Mesenchymal stem cell (in vitro differentiated cells and primary cell): ENCODE measurements around the gene BFSP2.

Source experiments
- DNase-seq: peaks from one replicate; pipeline ENCODE4 v3.0.0-alpha.2; 2013
- H2AFZ ChIP-seq: one replicate; pipeline ENCODE4 v1.6.1; 2013; ENCODE audit warnings: low read depth, mild to moderate bottlenecking, control low read depth, inconsistent platforms, low read length, moderate library complexity
- H2AK5ac ChIP-seq: 2 replicates; pipeline ENCODE4 v1.6.1; 2013; ENCODE audit warnings: low read length, moderate library complexity, mild to moderate bottlenecking, inconsistent platforms; ENCODE audit not compliant: severe bottlenecking
- H2BK120ac ChIP-seq: one replicate; pipeline ENCODE4 v1.6.1; 2013; ENCODE audit warnings: low read depth, mild to moderate bottlenecking, inconsistent platforms, low read length, moderate library complexity
- H2BK12ac ChIP-seq, 2 experiments: one replicate each; pipeline ENCODE4 v1.6.1; 2013; ENCODE audit warnings: inconsistent platforms in 2 of 2, low read length in 2 of 2, mild to moderate bottlenecking in 2 of 2, moderate library complexity in 2 of 2, control low read depth in 1 of 2
- H2BK15ac ChIP-seq: one replicate; pipeline ENCODE4 v1.6.1; 2013; ENCODE audit warnings: mild to moderate bottlenecking, low read depth, inconsistent platforms; ENCODE audit not compliant: poor library complexity, severe bottlenecking
- H2BK5ac ChIP-seq: 2 replicates; pipeline ENCODE4 v1.6.1; 2013; ENCODE audit warnings: low read depth, mild to moderate bottlenecking, low read length, control low read depth, inconsistent platforms; ENCODE audit not compliant: poor library complexity, severe bottlenecking
- H3K14ac ChIP-seq, 2 experiments: one replicate each; pipeline ENCODE4 v1.6.1; 2013; ENCODE audit warnings: inconsistent platforms in 2 of 2, low read length in 2 of 2, control low read depth in 1 of 2, mild to moderate bottlenecking in 1 of 2, moderate library complexity in 1 of 2
- H3K18ac ChIP-seq, 2 experiments: one replicate each; pipeline ENCODE4 v1.6.1; 2013; ENCODE audit warnings: inconsistent platforms in 2 of 2, low read length in 2 of 2, control low read depth in 1 of 2, low read depth in 1 of 2, mild to moderate bottlenecking in 1 of 2
- H3K23ac ChIP-seq, 2 experiments: one replicate each; pipeline ENCODE4 v1.6.1; 2013; ENCODE audit warnings: inconsistent platforms in 2 of 2, low read length in 2 of 2, mild to moderate bottlenecking in 2 of 2, moderate library complexity in 2 of 2, control low read depth in 1 of 2
- H3K27ac ChIP-seq: 2 replicates; pipeline ENCODE4 v1.5.1; 2013; ENCODE audit warnings: mild to moderate bottlenecking, moderate library complexity, low read length, control low read depth, inconsistent platforms; ENCODE audit not compliant: poor library complexity, severe bottlenecking
- H3K27me3 ChIP-seq, 2 experiments: 2 replicates each; pipeline versions ENCODE4 v1.6.1 to v1.7.0; 2013; ENCODE audit warnings: low read length in 2 of 2, mild to moderate bottlenecking in 2 of 2, moderate library complexity in 2 of 2, control low read depth in 1 of 2, inconsistent platforms in 1 of 2; ENCODE audit not compliant: control insufficient read depth in 1 of 2, insufficient read depth in 1 of 2
- H3K36me3 ChIP-seq, 2 experiments: 2 replicates each; pipeline versions ENCODE4 v1.6.1 to v1.7.0; 2013; ENCODE audit warnings: low read length in 2 of 2, control low read depth in 1 of 2, inconsistent platforms in 1 of 2, low read depth in 1 of 2, mild to moderate bottlenecking in 1 of 2; ENCODE audit not compliant: insufficient read depth in 2 of 2, control insufficient read depth in 1 of 2
- H3K4ac ChIP-seq, 2 experiments: one replicate each; pipeline ENCODE4 v1.6.1; 2013; ENCODE audit warnings: inconsistent platforms in 2 of 2, low read length in 2 of 2, mild to moderate bottlenecking in 2 of 2, moderate library complexity in 2 of 2, control low read depth in 1 of 2, low read depth in 1 of 2
- H3K4me1 ChIP-seq: 2 replicates; pipeline ENCODE4 v1.6.1; 2013; ENCODE audit warnings: low read depth, low read length, control low read depth; ENCODE audit not compliant: control insufficient read depth, insufficient read depth
- H3K4me2 ChIP-seq: 2 replicates; pipeline ENCODE4 v1.6.1; 2013; ENCODE audit warnings: low read length, mild to moderate bottlenecking, inconsistent platforms; ENCODE audit not compliant: poor library complexity, severe bottlenecking
- H3K4me3 ChIP-seq, 2 experiments: 2 replicates each; pipeline versions ENCODE4 v1.5.1 to v1.7.0; 2013; ENCODE audit warnings: low read length in 2 of 2, mild to moderate bottlenecking in 2 of 2, control low read depth in 1 of 2, low read depth in 1 of 2; ENCODE audit not compliant: insufficient read depth in 1 of 2
- H3K79me1 ChIP-seq: replicated peaks from 2 replicates; pipeline ENCODE4 v1.6.1; 2013; ENCODE audit warnings: mild to moderate bottlenecking, control low read depth, low read length, inconsistent platforms; ENCODE audit not compliant: poor library complexity, severe bottlenecking
- H3K9ac ChIP-seq: 2 replicates; pipeline ENCODE4 v1.7.0; 2013; ENCODE audit warnings: mild to moderate bottlenecking, low read length, moderate library complexity
- H3K9me3 ChIP-seq: 2 replicates; pipeline ENCODE4 v1.7.0; 2013; ENCODE audit warnings: mild to moderate bottlenecking, low read length; ENCODE audit not compliant: control insufficient read depth
- H4K8ac ChIP-seq: one replicate; pipeline ENCODE4 v1.6.1; 2013; ENCODE audit warnings: inconsistent platforms, mild to moderate bottlenecking, low read length, moderate library complexity
- H4K91ac ChIP-seq: one replicate; pipeline ENCODE4 v1.6.1; 2013; ENCODE audit warnings: mild to moderate bottlenecking, low read length, inconsistent platforms
- WGBS: methylation state at CpG from one replicate; pipeline ENCODE4 v1.1.7; 2013; ENCODE audit warnings: mixed read lengths; 5-methylcytosine and 5-hydroxymethylcytosine counted together

Gene BFSP2

DNA sequence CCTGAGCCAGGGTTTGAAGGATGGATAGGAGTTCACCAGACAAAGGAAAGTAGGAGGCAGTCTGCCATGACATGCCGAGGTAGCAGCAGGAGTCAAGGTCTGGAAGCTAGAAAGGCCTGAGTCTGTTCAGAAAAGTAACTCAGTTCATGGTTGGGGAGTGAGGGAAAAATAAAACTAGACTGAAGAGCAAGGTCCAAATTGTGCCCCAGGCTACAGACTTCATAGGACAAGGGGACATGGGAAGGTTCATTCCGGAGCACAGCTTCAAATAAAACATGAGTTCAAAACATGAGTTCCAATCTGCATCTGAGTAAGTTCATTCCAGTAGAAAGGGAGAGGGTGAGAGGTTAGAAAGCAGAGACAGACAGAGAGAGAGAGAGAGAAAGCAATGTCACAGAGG lies 39.7 kb downstream of the BFSP2 start:
- Histone ChIP-seq H2AFZ (no peak overlapping the region), H3K4me2 (no peak overlapping the region), H2BK120ac (no peak overlapping the region), H3K4me1 (peaks cover 2% of the 10 kb centered on the region), H3K9me3 (no peaks in the 10 kb centered on the region), H3K9ac (no peak overlapping the region), H2AK5ac (no peak overlapping the region), H3K27me3 (no peaks in the 10 kb centered on the region), H2BK5ac (no peak overlapping the region), H3K18ac (no peak overlapping the region), H3K4ac (no peak overlapping the region), H3K27ac (no peak overlapping the region), H3K23ac (no peak overlapping the region), H2BK12ac (no peak overlapping the region), H3K14ac (no peak overlapping the region), H3K4me3 (no peak overlapping the region), H4K91ac (no peak overlapping the region), H3K79me1 (no peaks in the 10 kb centered on the region), H3K36me3 (no peaks in the 10 kb centered on the region), H4K8ac (no peak overlapping the region), H2BK15ac (no peak overlapping the region)
- no peak for DNase-seq
- WGBS = 80% methylated on average over 2 of the region's 2 CpGs

DNA sequence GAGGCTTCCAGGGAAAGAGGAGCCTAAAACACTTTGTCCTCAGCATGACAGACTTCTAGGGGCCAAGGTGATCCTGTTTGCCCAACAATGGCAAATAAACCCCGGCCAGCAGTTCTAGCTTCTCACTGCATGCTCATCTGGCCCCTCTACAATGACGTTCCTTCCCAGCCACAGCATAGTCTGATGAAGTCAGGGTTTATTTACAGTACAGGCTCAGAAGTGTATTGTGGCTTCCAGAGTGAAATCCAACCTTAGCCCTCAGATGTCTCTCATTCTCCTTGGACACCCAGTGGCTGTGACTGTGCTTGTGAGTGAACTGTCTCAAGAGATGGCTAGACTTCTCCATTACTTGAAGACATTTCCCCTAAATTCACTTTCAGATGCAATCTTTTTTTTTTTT lies 40.8 kb downstream of the BFSP2 start:
- 60% methylated on average over 2 of the region's 2 CpGs for WGBS
- no peak overlapping the region for H3K9ac ChIP-seq
- H3K27ac ChIP-seq = no peak overlapping the region

DNA sequence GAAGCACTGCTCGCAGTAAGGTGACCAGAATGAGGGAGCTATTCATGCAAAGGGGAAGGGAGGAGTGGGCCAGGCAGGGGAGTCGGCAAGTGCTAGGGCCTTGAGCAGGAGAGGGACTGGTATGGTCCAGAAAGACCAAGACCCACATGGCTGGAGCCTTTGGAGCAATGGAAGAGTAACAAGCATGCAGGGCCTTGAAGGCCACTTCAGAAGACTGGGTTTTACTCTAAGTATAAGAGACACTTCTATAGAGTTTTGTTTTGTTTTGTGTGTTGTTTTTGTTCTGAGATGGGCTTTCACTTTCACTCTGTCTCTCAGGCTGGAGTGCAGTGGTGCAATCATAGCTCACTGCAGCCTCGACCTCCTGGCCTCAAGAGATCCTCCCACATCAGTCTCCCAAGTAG lies 42.0 kb downstream of the BFSP2 start:
- Histone ChIP-seq H3K4me2 (no peak overlapping the region), H3K9ac (peak overlapping the region; percentile 58), H4K8ac (no peak overlapping the region), H3K23ac (no peak overlapping the region), H3K27me3 (no peaks in the 10 kb centered on the region), H2BK12ac (no peak overlapping the region), H3K14ac (peak overlapping the region in 1 of 2 experiments; percentile 87), H3K4ac (no peak overlapping the region), H3K9me3 (no peaks in the 10 kb centered on the region), H4K91ac (no peak overlapping the region), H2AFZ (no peak overlapping the region), H2BK120ac (no peak overlapping the region), H3K4me1 (peaks cover 2% of the 10 kb centered on the region), H3K18ac (peak overlapping the region in 1 of 2 experiments; percentile 55), H2AK5ac (no peak overlapping the region), H3K27ac (no peak overlapping the region), H3K79me1 (no peaks in the 10 kb centered on the region), H3K36me3 (no peaks in the 10 kb centered on the region), H2BK5ac (no peak overlapping the region), H3K4me3 (peak overlapping the region in 1 of 2 experiments; percentile 54), H2BK15ac (no peak overlapping the region)
- WGBS = 89% methylated on average over 3 of the region's 3 CpGs
- DNase-seq = peak; percentile 16

More for the DNA sequence above, 40.8 kb downstream of the BFSP2 start:
- H2BK5ac ChIP-seq = no peak overlapping the region
- no peak overlapping the region for H4K91ac ChIP-seq
- H3K9me3 ChIP-seq = no peaks in the 10 kb centered on the region
- H4K8ac ChIP-seq = peak overlapping the region; percentile 30
- H3K4ac ChIP-seq = no peak overlapping the region
- H3K79me1 ChIP-seq = no peaks in the 10 kb centered on the region
- H3K18ac ChIP-seq = no peak overlapping the region
- DNase-seq = peak; percentile 29
- H2BK12ac ChIP-seq = no peak overlapping the region
- peaks cover 2% of the 10 kb centered on the region for H3K4me1 ChIP-seq
- H2AFZ ChIP-seq = no peak overlapping the region
- H3K23ac ChIP-seq = no peak overlapping the region
- no peak overlapping the region for H3K4me3 ChIP-seq
- no peaks in the 10 kb centered on the region for H3K27me3 ChIP-seq
- no peak overlapping the region for H2BK15ac ChIP-seq
- no peak overlapping the region for H3K14ac ChIP-seq
- no peak overlapping the region for H2AK5ac ChIP-seq
- no peak overlapping the region for H3K4me2 ChIP-seq
- H3K36me3 ChIP-seq = no peaks in the 10 kb centered on the region
- no peak overlapping the region for H2BK120ac ChIP-seq

DNA sequence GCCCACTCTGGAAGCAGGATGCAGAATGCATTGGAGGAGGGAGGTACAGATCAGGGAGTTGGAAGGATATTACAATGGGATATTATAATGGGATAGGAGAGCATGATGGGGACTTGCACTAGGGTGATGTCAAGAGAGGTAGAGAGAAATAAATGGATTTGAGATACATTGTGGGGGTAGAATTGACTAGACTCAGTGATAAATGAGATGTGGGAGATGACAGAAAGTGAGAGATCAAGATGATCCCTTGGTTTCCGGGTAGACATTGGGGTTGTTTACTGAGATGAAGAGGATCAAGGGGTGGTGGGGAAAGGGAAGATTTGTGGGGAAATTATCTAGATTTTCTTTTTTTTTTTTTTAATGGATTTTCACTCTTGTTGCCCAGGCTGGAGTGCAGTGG lies 42.7 kb downstream of the BFSP2 start:
- H3K4me3 ChIP-seq = no peak overlapping the region
- no peak overlapping the region for H2BK5ac ChIP-seq
- no peaks in the 10 kb centered on the region for H3K79me1 ChIP-seq
- peaks cover 2% of the 10 kb centered on the region for H3K4me1 ChIP-seq
- no peak overlapping the region for H2BK120ac ChIP-seq
- no peak overlapping the region for H3K23ac ChIP-seq
- no peak overlapping the region for H4K91ac ChIP-seq
- no peak overlapping the region for H2AK5ac ChIP-seq
- no peak overlapping the region for H2BK15ac ChIP-seq
- H3K9me3 ChIP-seq = no peaks in the 10 kb centered on the region
- no peak overlapping the region for H3K4ac ChIP-seq
- no peak overlapping the region for H3K9ac ChIP-seq
- no peak overlapping the region for H3K18ac ChIP-seq
- 100% methylated on average over 1 of the region's 1 CpG for WGBS
- no peak overlapping the region for H3K27ac ChIP-seq
- no peak overlapping the region for H2AFZ ChIP-seq
- H3K14ac ChIP-seq = no peak overlapping the region
- no peak overlapping the region for H3K4me2 ChIP-seq
- H3K36me3 ChIP-seq = no peaks in the 10 kb centered on the region
- H2BK12ac ChIP-seq = no peak overlapping the region
- H3K27me3 ChIP-seq = no peaks in the 10 kb centered on the region
- no peak for DNase-seq
- no peak overlapping the region for H4K8ac ChIP-seq
